ENCODE measurements around the gene RHEB. TPM values are rescaled to one million over a fixed set of nuclear protein-coding genes. Genes with fewer than 3 reads are reported as not detected.
A peak's percentile ranks its signal among the peaks of the same experiment; 100 is the strongest.

RHEB gene
- total and polyA plus RNA-seq, 2 experiments from 2014 or later: 127 to 157 TPM

- H3K27ac ChIP-seq: no peak overlapping the region
- TF ChIP-seq CTCF (IDR thresholded peaks at IDR 0.05; ENCODE audit: low read depth, low read length): no peak
Observed at GRCh38 chr7:151424799-151425198, 94.9 kb downstream of the RHEB start.

GRCh38 chr7:151423936-151424335, 95.8 kb downstream of the RHEB start:
- TF ChIP-seq CTCF (IDR thresholded peaks at IDR 0.05; ENCODE audit: low read depth, low read length): no peak
- H3K27ac ChIP-seq: no peak overlapping the region

More at GRCh38 chr7:151424799-151425198, 94.9 kb downstream of the RHEB start:
- Histone ChIP-seq H3K36me3 (no peaks in the 10 kb centered on the region), H3K9me3 (ENCODE audit: low read depth) (no peaks in the 10 kb centered on the region), H3K4me3 (no peak overlapping the region), H3K27me3 (no peaks in the 10 kb centered on the region), H3K4me1 (ENCODE audit: low read depth) (peaks cover 17% of the 10 kb centered on the region)
- peak in 1 of 2 donors; percentile 70 for DNase-seq (ENCODE audit: low read depth in 1 of 2, low spot score in 1 of 2)

GRCh38 chr7:151423226-151423625, 96.5 kb downstream of the RHEB start:
- H3K9me3 ChIP-seq (ENCODE audit: low read depth): no peaks in the 10 kb centered on the region
- TF ChIP-seq CTCF (IDR thresholded peaks at IDR 0.05; ENCODE audit: low read depth, low read length): no peak
- H3K36me3 ChIP-seq: no peaks in the 10 kb centered on the region
- H3K27ac ChIP-seq: peak overlapping the region; percentile 29
- H3K27me3 ChIP-seq: no peaks in the 10 kb centered on the region
- no peak overlapping the region for H3K4me3 ChIP-seq
- peaks cover 2% of the 10 kb centered on the region for H3K4me1 ChIP-seq (ENCODE audit: low read depth)
- DNase-seq (ENCODE audit: low read depth in 1 of 2, low spot score in 1 of 2): no peak

More at GRCh38 chr7:151423936-151424335, 95.8 kb downstream of the RHEB start:
- Histone ChIP-seq H3K4me3 (no peak overlapping the region), H3K36me3 (no peaks in the 10 kb centered on the region), H3K27me3 (no peaks in the 10 kb centered on the region), H3K4me1 (ENCODE audit: low read depth) (peaks cover 8% of the 10 kb centered on the region), H3K9me3 (ENCODE audit: low read depth) (no peaks in the 10 kb centered on the region)
- peak in 1 of 2 donors; percentile 32 for DNase-seq (ENCODE audit: low read depth in 1 of 2, low spot score in 1 of 2)

- no peak for TF ChIP-seq CTCF (IDR thresholded peaks at IDR 0.05; ENCODE audit: low read depth, low read length)
- DNase-seq (ENCODE audit: low read depth in 1 of 2, low spot score in 1 of 2): no peak
- H3K9me3 ChIP-seq (ENCODE audit: low read depth): no peaks in the 10 kb centered on the region
- no peaks in the 10 kb centered on the region for H3K36me3 ChIP-seq
- peak overlapping the region; percentile 29 for H3K27ac ChIP-seq
- H3K27me3 ChIP-seq: no peaks in the 10 kb centered on the region
- no peak overlapping the region for H3K4me3 ChIP-seq
- H3K4me1 ChIP-seq (ENCODE audit: low read depth): no peaks in the 10 kb centered on the region
Observed at GRCh38 chr7:151422212-151422611, 97.5 kb downstream of the RHEB start.

- Histone ChIP-seq H3K36me3 (no peaks in the 10 kb centered on the region), H3K27me3 (no peaks in the 10 kb centered on the region), H3K4me3 (no peak overlapping the region), H3K27ac (no peak overlapping the region), H3K9me3 (ENCODE audit: low read depth) (no peaks in the 10 kb centered on the region), H3K4me1 (ENCODE audit: low read depth) (no peaks in the 10 kb centered on the region)
- DNase-seq (ENCODE audit: low read depth in 1 of 2, low spot score in 1 of 2): no peak
- no peak for TF ChIP-seq CTCF (IDR thresholded peaks at IDR 0.05; ENCODE audit: low read depth, low read length)
Observed at GRCh38 chr7:151420144-151420543, 99.6 kb downstream of the RHEB start.

GRCh38 chr7:151416941-151417315, 102.8 kb downstream of the RHEB start:
- no peaks in the 10 kb centered on the region for H3K36me3 ChIP-seq
- no peak overlapping the region for H3K4me3 ChIP-seq
- H3K4me1 ChIP-seq (ENCODE audit: low read depth): no peaks in the 10 kb centered on the region
- no peak for TF ChIP-seq CTCF (IDR thresholded peaks at IDR 0.05; ENCODE audit: low read depth, low read length)
- H3K27me3 ChIP-seq: no peaks in the 10 kb centered on the region
- H3K27ac ChIP-seq: no peak overlapping the region
- no peaks in the 10 kb centered on the region for H3K9me3 ChIP-seq (ENCODE audit: low read depth)
- DNase-seq (ENCODE audit: low read depth in 1 of 2, low spot score in 1 of 2): peak in 1 of 2 donors; percentile 78
